Transverse colon (tissue), 3 donors: ENCODE results near the gene MED27.

Source experiments
- EP300 ChIP-seq: sonication (generic); formaldehyde crosslinking; IDR thresholded peaks from one replicate; pipeline ENCODE4 v1.6.1; 2017; ENCODE audit warnings: antibody characterized with exemption, low read depth
- TF ChIP-seq, protein P1 (sequence below), 5 experiments: fragments of 200-600 bp in 3 of 5; fragments of 450-650 bp in 2 of 5; sonication (generic) in 3 of 5; IDR thresholded peaks; 1 replicate in 2 of 5; 2 replicates in 3 of 5; pipeline ENCODE4 v1.5.1; 2016 to 2017; ENCODE audit warnings: antibody characterized with exemption in 5 of 5, inconsistent platforms in 3 of 5, mild to moderate bottlenecking in 2 of 5, moderate library complexity in 1 of 5

DNA sequence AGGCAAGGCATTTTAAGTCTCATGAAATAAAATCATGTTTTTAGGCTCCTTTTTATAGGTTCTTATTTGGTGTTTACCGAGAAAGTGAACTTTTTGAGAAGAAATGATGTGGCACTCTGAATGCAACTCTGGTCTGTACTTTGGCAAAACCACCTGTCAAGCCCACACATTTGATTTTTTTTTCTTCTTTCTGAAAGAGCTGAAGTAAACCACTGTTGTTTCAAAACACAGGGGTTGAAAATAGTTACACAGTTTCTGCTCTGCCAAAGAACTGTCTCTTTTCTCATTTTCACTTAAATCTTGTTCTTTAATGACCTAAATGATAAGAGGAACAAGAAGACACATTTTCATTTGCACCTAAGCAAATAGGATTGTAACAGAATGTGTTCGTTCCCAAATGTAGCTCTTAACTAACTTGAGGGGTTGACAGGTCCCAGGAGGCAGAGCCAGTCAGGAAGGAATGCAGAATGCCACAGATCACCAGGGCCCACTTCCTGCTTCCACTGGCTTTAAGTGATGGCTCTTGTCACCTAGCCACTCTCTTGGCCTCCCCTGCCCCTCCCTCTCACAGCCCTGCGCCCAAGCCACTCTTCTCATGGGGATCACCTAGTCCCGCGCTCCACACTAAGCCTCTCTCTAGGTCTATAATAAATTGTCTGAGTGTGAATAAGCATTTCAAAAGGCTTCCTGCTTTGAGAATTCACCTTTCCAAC lies 47.3 kb downstream of the MED27 start:
- TF ChIP-seq, protein P1, sequence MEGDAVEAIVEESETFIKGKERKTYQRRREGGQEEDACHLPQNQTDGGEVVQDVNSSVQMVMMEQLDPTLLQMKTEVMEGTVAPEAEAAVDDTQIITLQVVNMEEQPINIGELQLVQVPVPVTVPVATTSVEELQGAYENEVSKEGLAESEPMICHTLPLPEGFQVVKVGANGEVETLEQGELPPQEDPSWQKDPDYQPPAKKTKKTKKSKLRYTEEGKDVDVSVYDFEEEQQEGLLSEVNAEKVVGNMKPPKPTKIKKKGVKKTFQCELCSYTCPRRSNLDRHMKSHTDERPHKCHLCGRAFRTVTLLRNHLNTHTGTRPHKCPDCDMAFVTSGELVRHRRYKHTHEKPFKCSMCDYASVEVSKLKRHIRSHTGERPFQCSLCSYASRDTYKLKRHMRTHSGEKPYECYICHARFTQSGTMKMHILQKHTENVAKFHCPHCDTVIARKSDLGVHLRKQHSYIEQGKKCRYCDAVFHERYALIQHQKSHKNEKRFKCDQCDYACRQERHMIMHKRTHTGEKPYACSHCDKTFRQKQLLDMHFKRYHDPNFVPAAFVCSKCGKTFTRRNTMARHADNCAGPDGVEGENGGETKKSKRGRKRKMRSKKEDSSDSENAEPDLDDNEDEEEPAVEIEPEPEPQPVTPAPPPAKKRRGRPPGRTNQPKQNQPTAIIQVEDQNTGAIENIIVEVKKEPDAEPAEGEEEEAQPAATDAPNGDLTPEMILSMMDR (IDR thresholded peaks at IDR 0.05) = no peak
- no peak for TF ChIP-seq EP300
